Cardiac muscle cell (in vitro differentiated cells and primary cell): ENCODE measurements around the gene RNGTT. TPM values are rescaled to one million over a fixed set of nuclear protein-coding genes. Genes with fewer than 3 reads are reported as not detected.
"Not testable (repeated sequence)": the region's sequence is repeated elsewhere in the genome, so short reads cannot be mapped to it uniquely, and the experiment has no call there.

Experiments
- DNase-seq, 2 donors: peaks; one replicate each; pipeline versions ENCODE4 v3.0.0 to v3.0.0-alpha.2; 2010 to 2017; ENCODE audit warnings: low read depth in 1 of 2, low spot score in 1 of 2
- H3K27ac ChIP-seq: fragments of 200-600 bp; sonication (generic); 2 replicates; pipeline ENCODE4 v1.5.1; 2016
- H3K27me3 ChIP-seq: fragments of 200-600 bp; sonication (generic); 2 replicates; pipeline ENCODE4 v1.6.0; 2016; ENCODE audit warnings: control low read depth
- H3K36me3 ChIP-seq: fragments of 200-600 bp; sonication (generic); 2 replicates; pipeline ENCODE4 v1.5.1; 2016; ENCODE audit warnings: control low read depth
- H3K4me1 ChIP-seq: fragments of 200-600 bp; sonication (generic); 2 replicates; pipeline ENCODE4 v1.8.1; 2017; ENCODE audit warnings: low read depth, mild to moderate bottlenecking, mixed run types
- H3K4me3 ChIP-seq: fragments of 200-600 bp; sonication (generic); 2 replicates; pipeline ENCODE4 v1.5.1; 2016; ENCODE audit warnings: mild to moderate bottlenecking
- H3K9me3 ChIP-seq: fragments of 200-600 bp; sonication (generic); 2 replicates; pipeline ENCODE4 v1.5.1; 2017; ENCODE audit warnings: low read depth, mild to moderate bottlenecking, control low read depth
- CTCF ChIP-seq: IDR thresholded peaks from 2 replicates; pipeline ENCODE4 v1.5.1; 2012; ENCODE audit warnings: low read depth, mild to moderate bottlenecking, low read length
- polyA plus RNA-seq: library from polyadenylated mRNA; unstranded; fragments of >200 nt; fragmentation: Nextera tagmentation; extraction: Ambion mirVana; gene quantifications from 2 replicates; pipeline ENCODE4 v1.2.1, GENCODE V29; 2016
- total RNA-seq: library from RNA; depleted of rRNA; stranded (reverse); fragments of >200 nt; gene quantifications from 2 replicates; pipeline ENCODE4 v1.2.3, GENCODE V29; 2016

RNGTT gene
- total and polyA plus RNA-seq, 2 experiments from 2014 or later = 10.9 to 12.5 TPM

- H3K4me1 ChIP-seq = no peaks in the 10 kb centered on the region
- DNase-seq = no peak
- no peaks in the 10 kb centered on the region for H3K9me3 ChIP-seq
- no peaks in the 10 kb centered on the region for H3K36me3 ChIP-seq
- TF ChIP-seq CTCF = no peak
- no peak overlapping the region for H3K4me3 ChIP-seq
- no peak overlapping the region for H3K27ac ChIP-seq
- no peaks in the 10 kb centered on the region for H3K27me3 ChIP-seq
Observed at GRCh38 chr6:88914180-88914579, 49.2 kb downstream of the RNGTT start.

- no peak for DNase-seq
- no peak for TF ChIP-seq CTCF
- H3K4me1 ChIP-seq = no peaks in the 10 kb centered on the region
- H3K4me3 ChIP-seq = no peak overlapping the region
- H3K27me3 ChIP-seq = no peaks in the 10 kb centered on the region
- H3K27ac ChIP-seq = no peak overlapping the region
- no peaks in the 10 kb centered on the region for H3K36me3 ChIP-seq
- no peaks in the 10 kb centered on the region for H3K9me3 ChIP-seq
Observed at GRCh38 chr6:88913471-88913870, 49.9 kb downstream of the RNGTT start.

- H3K36me3 ChIP-seq = no peaks in the 10 kb centered on the region
- H3K4me3 ChIP-seq = no peak overlapping the region
- TF ChIP-seq CTCF = no peak
- H3K4me1 ChIP-seq = no peaks in the 10 kb centered on the region
- DNase-seq = no peak
- no peak overlapping the region for H3K27ac ChIP-seq
- no peaks in the 10 kb centered on the region for H3K9me3 ChIP-seq
- no peaks in the 10 kb centered on the region for H3K27me3 ChIP-seq
Observed at GRCh38 chr6:88910922-88911778, 52.3 kb downstream of the RNGTT start.

- no peak for TF ChIP-seq CTCF
- peak in 1 of 2 donors; percentile 25 for DNase-seq
- H3K27ac ChIP-seq = no peak overlapping the region
- no peaks in the 10 kb centered on the region for H3K27me3 ChIP-seq
- no peaks in the 10 kb centered on the region for H3K36me3 ChIP-seq
- no peaks in the 10 kb centered on the region for H3K4me1 ChIP-seq
- H3K9me3 ChIP-seq = no peaks in the 10 kb centered on the region
- no peak overlapping the region for H3K4me3 ChIP-seq
Observed at GRCh38 chr6:88908598-88909548, 54.5 kb downstream of the RNGTT start.

GRCh38 chr6:88907148-88907547 is 56.3 kb downstream of the RNGTT start:
- H3K36me3 ChIP-seq, DNase-seq: not testable (repeated sequence)

More at GRCh38 chr6:88907148-88907547, 56.3 kb downstream of the RNGTT start:
- H3K4me1 ChIP-seq, H3K27me3 ChIP-seq, H3K4me3 ChIP-seq, H3K9me3 ChIP-seq, H3K27ac ChIP-seq: not testable (repeated sequence)
